Measurements from ENCODE around the gene SARDH.

The SARDH gene

DNA sequence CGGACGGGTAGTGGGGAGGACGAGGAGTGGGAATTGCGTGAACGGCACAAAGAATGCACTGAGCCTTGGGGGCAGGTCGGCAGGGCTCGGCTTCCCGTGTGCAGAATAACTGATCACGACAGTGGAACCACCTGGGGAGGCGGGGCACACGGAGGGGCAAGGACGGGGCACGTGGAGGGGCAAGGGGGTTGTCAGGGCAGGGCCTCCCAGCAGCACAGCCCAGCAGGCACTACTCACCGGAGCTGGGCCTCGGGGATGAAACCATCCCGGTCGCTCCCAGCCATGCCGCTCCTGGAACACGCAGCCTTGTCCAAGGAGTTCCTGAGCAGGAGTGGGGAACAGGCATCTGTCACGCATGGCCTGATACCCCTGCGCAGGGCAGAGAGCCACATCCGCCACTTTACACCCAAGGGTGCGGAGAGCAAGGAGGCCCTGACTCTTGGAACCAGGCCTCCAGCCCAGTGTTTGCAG lies 33.4 kb downstream of the SARDH start:
- DNase-seq (ENCODE audit: low read depth in 2 of 2, low spot score in 1 of 2), result no peak

DNA sequence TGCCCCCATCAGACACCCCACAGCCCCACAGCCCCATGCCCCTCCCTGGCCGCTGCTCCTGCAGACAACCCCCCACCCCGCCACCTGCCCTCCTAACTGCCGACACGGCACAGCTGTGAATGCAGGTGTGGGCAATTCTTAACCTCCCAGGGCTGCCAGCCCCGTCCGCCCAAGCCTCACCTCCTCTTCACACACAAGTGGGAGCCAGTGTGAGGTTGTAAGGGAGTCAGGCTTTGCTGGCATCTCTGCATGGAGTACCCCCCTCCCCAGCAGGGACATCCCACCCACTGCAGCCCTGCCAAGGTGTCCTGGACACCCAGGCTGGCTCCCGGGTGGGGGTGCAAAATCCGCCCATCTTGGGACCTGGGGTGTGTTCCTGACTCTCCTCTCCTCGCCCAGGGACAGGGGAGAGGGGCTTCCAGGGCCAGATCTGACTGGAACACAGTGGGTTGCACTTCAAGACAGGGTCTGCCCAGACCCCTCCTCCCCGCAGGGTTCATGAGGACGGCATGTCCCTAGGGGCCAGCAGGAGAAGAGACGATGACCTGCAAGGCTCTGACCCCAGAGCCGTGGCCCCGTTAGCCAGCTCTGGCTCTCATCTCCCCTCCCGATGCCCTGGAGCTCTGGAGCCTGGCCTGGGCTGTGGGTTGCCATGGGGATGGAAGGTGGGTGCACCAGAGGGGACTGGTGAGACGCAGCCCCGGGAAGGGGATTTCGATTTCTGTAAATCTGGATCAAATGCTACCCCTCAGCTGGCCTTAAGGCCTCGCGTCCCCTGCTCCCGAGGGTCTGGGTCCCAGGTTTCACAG lies 34.4 kb downstream of the SARDH start:
- DNase-seq (ENCODE audit: low read depth in 2 of 2, low spot score in 1 of 2), result no peak

DNA sequence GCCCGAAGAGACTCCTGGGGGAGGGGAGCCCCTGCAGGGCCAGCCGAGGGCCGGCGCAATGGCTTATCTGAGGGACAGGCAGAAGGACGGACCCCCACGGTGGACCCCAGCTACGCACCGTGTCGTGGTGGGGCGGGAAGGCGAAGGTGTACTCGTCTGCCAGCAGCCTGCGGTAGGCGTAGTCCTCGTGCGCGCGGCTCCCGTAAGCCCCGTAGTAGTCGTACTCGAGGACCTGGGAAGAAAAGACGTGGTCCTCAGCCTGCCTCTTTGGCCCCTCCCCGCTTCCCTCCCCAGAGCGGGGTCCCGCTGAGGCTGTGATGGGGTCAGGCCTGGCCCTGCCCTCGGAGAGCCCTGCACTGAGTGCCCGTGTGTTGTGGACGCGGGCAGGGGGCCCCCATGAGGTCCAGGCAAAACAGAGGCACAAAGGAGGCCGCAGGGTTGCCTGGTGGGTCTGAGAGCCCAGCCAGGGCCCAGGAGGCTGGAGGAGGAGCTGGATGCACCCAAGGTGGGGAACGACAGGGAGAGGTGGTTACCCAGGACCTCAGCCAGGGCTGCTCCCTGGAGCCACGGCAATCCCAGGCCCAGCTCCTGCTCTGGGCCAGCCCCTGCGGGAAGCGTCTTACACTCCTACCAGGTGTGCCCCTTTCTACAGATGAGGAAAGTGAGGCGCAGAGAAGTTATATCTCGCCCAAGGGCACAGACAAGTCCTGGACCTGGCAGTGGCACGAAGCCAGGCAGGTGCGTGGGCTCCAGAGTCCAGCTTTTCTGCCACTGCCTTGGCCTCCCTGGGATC lies 35.2 kb downstream of the SARDH start:
- DNase-seq (ENCODE audit: low read depth in 2 of 2, low spot score in 1 of 2), result no peak

DNA sequence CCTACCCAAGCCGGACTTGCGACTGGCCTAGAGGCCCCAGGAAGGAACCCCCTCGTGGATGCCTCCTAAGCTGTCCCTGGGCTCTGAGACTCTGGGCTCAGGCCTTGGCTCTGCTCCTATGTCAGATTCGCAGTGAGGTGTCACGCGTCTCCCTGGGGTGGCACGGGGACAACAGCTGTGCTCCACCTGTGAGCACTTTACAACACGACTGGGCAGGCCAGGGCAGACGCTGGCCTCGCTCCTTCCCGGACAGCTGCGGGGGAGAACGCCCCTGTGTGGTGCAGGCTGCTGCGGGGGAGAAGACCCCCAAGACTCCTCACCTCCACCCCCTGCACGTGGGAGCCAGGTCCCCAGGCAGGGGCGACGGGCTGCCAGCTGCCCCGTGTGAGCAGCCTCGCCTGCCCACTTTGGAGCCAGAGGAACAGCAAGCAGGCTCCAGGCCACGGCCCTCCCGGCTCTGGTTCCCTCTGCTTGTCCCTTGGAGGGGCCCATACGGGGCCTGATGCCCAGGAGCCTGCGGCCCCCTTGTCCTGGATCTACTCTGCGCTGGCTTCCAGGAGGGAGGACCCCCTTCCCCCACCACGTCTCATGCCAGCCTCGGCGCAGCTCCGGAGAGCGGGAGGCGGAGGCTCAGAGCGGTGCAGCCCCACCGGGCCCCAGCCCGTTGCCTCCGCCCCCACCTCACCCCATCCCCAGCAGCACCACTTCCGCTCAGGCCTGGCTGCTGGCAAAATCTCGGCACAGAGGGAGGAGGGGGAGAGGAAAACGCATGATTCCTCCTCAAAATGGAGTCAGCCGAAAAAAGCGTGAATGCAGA lies 36.0 kb downstream of the SARDH start:
- peak in 1 of 2 donors; percentile 26 for DNase-seq (ENCODE audit: low read depth in 2 of 2, low spot score in 1 of 2)

DNA sequence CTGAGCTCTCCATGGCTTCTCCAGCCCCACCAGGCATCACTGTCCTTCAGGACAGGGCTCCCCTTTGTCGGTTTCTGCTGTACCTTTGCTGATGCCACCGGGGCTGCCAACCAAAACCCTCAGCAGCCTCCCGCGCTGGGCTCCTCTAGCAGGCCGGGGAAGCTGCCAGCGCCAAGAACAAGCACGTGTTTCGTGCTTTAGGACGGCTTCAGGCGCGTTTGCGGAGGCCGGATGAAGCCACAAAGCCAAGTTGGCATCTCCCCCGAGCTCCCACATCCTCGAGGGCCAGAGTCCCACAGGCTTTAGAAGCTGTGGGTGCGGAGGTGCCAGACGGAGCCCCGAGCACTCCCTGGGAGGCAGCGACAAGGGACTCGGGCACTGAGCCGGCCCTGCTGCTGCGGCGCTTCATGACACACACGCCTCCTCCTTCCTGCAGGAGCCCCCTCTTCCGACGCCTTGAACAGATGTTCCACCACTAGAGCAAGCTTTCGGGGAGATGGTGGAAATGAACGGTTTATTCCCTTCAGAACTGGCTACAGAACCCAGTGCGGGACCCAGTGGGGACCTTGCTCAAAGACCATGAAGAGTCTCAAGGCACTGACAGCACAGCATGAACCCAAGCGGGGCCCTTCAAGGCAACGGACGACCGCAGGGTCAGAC lies 36.7 kb downstream of the SARDH start:
- DNase-seq (ENCODE audit: low read depth in 2 of 2, low spot score in 1 of 2), result no peak

DNA sequence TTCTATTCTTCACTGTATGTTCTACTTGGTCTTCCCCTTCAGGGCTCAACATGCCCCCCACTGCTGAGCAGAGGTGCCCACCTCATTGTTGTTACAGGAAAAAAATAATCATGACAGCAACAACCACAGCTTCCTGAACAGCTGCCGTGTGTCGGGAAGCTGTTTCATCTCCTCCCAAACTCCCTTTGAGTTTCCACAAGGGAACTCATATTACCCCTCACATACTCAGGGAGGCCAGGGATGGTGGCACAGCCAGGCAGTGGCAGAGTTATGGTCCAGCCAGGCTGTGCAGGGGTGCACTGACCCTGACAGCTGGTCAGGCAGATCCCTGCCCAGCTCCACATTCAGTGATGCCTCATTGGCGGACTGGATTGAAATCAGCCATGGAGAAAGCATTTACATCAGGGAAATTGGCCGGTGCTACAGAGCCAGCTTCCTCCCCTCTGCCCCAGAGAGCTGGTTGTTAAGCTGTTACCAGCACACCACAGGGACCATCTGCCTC lies 37.3 kb downstream of the SARDH start:
- DNase-seq (ENCODE audit: low read depth in 2 of 2, low spot score in 1 of 2), result no peak

DNA sequence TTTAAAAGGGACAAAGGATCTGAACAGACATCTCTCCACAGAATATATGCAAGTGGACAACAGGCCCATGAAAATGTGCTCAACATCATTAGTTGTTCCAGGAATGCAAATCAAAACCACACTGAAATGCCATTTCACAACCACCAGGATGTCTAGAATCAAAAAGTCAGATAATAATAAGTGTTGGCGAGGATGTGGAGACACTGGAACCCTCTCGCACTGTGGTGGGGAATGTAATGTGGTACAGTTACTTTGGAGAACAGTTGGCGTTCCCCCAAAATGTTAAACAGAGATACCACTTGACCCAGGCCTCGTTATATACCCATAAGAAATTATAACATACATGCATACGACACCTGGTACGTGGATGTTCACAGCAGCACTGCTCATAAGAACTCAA lies 38.6 kb downstream of the SARDH start:
- DNase-seq (ENCODE audit: low read depth in 2 of 2, low spot score in 1 of 2), result no peak

DNA sequence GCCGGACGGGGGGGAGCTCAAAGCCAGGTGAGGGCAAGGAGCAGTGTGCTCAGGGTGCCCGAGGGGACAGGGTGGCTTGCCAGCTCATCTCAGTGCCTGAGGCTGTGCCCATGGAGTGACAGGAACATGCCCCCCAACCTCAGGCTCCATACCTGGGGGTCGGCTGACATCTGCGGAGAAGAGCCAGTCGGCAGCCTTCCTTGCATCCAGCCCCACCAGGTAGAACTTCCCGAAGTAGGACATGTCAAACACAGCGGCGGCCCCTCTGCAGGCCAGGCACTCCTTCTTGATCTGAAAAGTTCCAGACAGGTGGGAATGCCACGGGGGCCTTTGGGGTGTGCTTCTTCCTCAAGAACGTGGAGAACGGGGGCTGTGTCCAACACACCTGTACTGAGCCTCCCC lies 42.1 kb downstream of the SARDH start:
- no peak for DNase-seq (ENCODE audit: low read depth in 2 of 2, low spot score in 1 of 2)

DNA sequence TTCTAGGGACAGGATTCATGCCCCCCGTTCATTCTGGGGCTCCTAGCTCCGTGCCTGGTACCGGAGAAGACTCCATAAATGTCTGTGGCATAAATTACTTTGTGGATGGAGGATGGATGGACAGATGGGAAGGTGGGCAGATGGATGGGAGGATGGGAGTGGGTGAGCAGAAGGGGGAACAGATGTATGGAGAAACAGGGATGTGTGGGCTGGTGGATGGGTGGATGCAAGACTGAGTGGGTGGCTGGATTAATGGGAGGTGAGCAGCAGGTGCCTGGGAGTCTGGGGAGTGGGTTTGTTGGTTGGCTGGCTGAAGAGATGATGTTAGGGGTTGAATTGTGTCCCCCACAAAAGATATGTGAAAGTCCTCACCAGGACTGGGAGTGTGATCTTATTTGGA lies 43.5 kb downstream of the SARDH start:
- no peak for DNase-seq (ENCODE audit: low read depth in 2 of 2, low spot score in 1 of 2)

DNA sequence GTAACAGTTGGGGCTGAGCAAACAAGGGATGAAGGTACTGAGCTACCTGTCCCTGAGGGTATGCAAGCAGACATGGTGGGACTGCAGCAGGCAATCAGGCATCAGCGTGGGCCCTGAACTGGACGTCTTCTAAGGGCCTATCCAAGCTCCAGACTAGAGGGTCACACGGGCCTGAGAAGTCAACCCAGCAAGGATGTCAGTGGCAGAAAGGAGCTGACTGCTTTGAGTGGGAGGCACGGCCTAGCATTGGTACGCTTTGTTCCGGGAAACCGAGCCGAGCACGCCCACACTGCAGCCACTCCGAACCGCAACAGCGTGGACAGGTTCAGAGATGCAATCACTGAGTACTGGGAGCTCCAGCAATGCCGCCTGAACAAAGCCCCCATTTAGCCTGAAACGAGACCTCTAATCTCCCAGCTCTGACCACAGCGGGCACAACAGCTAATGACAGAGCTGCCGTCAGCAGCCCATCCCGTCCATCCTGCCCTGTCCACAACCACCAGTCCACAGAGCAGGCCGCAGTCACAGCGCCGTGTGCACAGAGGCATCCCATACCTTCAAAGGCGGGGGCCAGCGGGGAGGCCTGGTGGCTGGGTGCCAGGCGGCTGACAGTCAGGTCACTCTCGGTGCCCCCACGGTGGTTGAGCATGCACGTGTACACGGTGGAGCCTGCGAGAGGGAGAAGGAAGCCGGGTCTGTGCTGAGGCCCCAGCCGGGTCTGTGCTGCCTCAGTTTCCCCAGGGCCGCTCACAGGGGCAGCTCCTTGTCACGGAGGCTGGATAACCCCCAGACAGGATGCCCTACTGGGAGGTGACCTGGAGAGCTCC lies 44.2 kb downstream of the SARDH start:
- DNase-seq (ENCODE audit: low read depth in 2 of 2, low spot score in 1 of 2), result no peak

DNA sequence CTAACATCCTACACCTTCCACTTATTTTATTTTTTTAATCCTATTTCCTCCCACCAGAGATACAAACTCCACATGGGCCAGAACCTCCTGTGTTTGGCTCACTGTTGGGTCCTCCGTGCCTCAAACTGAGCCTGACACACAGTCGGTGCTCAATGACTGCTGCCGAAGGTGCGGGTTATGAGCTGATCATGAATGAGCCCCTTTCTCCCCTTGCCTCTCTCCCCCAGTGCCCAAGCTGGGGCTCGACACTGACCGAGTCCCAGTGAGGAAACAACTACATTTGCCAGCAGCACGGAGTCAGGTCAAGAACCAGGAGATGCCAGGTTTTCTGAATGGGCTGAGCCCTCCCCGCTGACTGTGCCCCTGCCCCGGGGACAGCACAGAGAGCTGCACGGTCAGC lies 45.0 kb downstream of the SARDH start:
- DNase-seq (ENCODE audit: low read depth in 2 of 2, low spot score in 1 of 2), result no peak

DNA sequence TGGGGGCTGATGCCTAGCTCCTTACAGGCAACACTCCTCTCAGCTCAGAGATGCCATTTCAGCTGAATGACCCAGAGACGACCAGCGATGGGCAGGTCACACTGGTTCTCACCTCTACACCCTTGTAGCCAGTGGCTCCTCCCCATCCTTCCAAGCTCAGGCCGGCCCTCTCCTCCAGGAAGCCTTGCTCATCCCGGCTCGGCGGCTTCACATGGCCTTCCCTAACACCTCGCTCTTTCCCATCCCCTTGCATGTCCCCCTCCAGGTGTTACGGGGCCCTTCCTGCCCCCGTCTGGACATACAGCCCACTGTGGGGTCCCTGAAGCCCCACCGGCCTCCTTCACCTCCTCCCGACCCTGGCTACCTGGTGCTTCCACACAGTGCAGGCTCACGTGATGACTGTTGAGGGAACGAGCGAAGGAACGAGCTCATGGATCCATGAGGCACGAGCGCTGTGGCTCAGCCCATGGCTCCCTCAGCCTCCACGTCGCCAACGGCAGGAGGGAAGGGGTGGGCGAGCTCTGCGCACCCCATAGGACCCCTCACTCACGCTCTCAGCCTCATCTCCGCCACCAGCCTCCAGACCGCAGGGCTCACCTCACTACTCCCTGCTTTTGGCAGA lies 45.7 kb downstream of the SARDH start:
- DNase-seq (ENCODE audit: low read depth in 2 of 2, low spot score in 1 of 2), result no peak

DNA sequence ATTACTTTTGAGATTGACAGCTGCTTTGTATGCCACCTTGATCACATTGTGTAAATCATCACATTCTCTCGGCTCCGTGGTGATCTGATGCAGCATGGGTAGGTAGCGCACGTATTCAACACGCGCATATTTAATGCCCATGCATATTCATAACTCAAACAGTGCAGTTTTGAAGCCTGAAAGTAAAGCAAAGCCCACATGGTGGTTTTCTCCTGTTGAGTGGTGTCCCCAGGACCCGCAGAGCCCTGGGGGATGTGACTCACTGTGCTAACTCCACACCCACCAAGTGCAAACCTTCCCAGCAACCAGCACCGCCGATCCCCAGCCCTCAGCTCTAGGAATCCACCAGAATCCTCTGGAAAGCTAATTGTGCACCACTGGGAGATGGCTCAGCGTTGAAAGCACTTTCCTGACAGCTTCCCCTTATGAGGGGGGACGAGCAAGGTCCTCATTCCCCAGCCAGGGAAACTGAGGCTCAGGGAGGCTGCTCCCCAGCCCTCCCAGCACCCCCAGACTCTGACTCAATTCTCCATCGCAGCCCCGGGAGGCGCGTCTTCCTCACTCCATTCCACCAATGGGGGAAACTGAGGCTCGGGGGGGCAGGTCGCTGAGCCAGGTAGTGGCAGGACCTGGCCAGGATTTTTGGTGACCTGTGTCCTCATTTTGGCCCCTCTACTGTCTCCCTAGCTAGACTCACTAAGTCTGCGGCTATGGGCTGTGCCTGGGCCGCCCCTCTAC lies 46.4 kb downstream of the SARDH start:
- no peak for DNase-seq (ENCODE audit: low read depth in 2 of 2, low spot score in 1 of 2)

DNA sequence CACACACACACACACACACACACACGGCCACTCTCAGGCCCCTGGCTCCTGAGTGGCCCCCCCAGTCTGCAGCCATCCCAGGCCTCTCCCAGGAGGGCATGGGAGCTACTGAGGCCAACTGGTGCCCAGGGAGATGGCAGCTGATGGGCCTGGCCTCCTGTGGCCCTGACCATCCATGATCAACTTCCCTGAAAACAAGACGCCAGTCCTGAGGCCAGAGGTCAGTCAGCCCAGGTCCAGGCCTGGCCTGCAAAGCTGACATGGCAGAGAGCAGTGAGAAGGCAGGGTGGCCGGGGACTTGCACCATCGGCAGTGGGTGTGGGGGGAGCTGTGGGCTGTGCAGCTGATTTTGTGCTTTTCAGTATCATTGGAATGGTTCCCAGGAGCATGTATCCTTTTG lies 47.0 kb downstream of the SARDH start:
- no peak for DNase-seq (ENCODE audit: low read depth in 2 of 2, low spot score in 1 of 2)

DNA sequence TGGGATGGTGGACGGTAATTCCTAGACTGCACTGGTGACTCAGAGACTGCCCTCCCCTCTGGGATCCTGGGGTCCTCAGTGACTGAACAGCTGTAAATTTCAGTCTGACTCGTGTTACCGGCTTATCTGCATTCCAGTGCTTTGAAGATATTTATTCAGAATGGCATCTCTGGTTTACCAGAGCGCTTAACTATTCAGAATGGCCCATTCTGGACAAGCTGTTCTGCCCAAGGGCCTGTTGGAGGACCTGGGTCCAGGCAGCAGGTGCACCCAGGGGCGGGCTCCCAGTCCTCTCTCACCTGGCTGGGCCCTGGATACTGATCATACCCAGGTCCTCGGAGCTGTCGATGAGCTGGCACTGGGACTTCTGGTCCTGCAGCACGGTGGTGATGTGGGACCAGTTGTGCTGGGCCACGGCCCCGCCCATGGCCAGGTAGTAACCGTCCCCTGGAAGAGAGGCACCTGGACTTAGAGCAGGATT lies 48.0 kb downstream of the SARDH start:
- no peak for DNase-seq (ENCODE audit: low read depth in 2 of 2, low spot score in 1 of 2)

DNA sequence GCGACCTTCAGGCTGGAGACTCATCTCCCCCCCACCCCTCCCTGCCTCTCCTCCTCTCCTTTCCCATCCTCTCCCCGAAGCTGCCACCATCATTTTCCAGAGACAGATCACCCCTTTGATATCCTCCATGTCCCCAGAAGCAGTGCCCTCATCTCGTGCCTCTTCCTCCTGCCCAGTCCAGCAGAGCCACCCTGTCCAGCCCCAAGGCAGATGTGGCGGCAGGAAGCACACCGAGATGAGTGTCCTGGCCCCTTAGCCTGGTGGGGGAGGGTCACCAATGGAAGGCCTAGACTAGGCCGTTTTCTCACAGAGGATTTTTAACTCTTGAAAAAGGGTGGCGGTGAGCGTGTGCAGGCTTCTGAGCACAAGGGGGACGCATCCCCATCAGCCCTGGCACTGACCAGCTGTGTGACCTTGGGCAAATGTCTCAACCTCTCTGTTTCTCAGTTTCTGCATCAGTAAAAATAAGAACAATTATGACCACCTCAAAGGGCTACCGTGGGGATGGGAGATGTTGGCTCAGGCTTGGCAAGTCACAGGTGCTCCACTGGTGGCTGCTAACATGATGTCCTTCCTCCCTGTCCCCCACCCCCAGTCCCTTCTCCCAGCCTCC lies 48.9 kb downstream of the SARDH start:
- DNase-seq (ENCODE audit: low read depth in 2 of 2, low spot score in 1 of 2), result no peak

DNA sequence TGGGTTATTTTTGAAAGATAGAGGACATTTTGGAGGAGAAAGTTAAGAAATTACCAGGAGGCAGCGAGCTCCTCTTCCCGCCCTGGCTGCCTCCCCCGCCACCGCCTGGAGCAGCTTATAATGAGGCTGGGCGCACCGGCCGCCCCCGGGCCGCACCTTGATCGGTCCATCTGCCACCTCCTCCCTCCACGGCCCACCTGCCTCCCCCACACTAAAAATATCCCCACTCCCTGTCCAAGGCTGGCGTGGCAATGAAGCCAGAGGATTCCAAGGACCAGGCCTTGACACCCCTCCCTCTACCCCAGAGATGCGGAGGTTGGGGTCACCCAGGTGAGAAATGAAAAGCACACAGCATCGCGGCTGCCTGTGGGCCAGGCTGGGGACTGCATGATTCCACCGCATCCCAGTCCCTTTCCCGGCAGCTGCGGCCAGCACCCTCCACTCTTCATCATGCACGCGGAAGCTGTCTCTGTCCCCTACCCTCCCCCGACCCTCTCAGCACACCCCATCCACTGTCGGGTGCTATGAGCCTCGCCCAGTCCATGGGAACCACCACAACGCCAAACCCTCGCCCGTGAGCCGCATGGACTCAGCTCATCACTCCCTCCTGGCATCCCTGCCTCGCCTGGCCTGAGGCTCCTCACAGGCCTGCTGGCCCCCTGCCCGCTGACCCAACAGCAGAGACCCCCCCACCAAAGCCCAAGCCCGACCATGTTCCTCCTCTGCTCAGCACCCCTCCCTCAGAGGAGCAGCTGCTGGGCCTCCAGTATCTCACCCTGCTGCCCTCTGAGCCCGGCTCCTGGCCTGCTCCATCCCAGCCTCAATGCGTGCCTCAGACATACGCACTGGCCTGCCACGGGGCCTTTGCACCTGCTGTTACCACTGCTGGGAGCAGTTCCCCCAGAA lies 50.0 kb downstream of the SARDH start:
- no peak for DNase-seq (ENCODE audit: low read depth in 2 of 2, low spot score in 1 of 2)
